IPS-18c (cell line): ENCODE measurements around the gene PARK7.

Experiments used
- H3K4me3 ChIP-seq: 2 replicates; pipeline ENCODE4 v1.7.0; 2013; ENCODE audit warnings: low read depth, mild to moderate bottlenecking, low read length, moderate library complexity; ENCODE audit not compliant: insufficient read depth
- H3K9me3 ChIP-seq: one replicate; pipeline ENCODE4 v1.6.1; 2013; ENCODE audit warnings: mild to moderate bottlenecking, low read length, moderate library complexity; ENCODE audit not compliant: control insufficient read depth, insufficient read depth

Gene PARK7

GRCh38 chr1:8025671-8026144, 64.2 kb downstream of the PARK7 start:
- no peaks in the 10 kb centered on the region for H3K9me3 ChIP-seq

GRCh38 chr1:8026153-8026975, 64.9 kb downstream of the PARK7 start, which contains the start of gene ERRFI1:
Gene ERRFI1, minus strand, starts transcription at chr1:8026309. Its CDS starts 10,690 bp downstream, at chr1:8015619.
- H3K4me3 ChIP-seq: peak within 1 kb of the TSS; percentile 79

More at GRCh38 chr1:8025671-8026144, 64.2 kb downstream of the PARK7 start:
- peak overlapping the region; percentile 79 for H3K4me3 ChIP-seq

DNA sequence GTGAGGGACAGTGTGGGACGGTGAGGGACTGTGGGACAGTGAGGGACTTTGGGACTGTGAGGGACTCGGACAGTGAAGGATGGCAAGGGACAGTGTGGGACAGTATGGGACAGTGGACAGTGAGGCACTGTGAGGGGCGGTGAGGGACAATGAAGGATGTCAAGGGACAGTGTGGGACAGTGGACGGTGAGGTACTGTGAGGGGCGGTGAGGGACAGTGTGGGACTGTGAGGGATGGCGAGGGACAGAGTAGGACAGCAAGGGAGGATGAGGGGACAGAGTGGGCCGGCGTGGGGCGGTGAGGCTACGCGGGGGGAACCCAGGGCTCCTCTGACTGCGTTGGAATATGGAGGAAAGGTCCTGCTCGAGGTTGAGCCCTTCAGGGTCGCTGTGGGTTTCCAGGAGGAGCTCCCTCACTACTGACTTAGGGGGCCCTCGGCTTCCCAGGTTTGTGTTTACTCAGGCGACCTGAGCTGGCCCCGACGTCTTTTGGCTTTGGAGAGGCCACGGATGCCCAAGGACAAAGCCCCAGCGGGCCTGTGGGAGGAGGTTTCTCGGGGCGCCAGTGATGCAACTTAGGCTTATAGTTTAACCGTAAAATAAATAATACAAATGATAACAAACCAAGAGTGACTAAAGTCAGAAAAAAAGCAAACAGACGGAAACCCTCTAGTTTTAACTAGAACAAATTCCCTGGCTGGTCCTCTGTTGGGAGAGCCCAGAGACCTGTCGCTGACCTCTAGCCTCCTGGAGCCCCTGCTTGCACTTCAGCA, 65.7 kb downstream of the PARK7 start:
- H3K4me3 ChIP-seq: peak overlapping the region; percentile 41
- no peaks in the 10 kb centered on the region for H3K9me3 ChIP-seq

More at GRCh38 chr1:8026153-8026975, 64.9 kb downstream of the PARK7 start, which contains the start of gene ERRFI1:
- no peaks in the 10 kb centered on the region for H3K9me3 ChIP-seq

- Histone ChIP-seq H3K4me3 (no peak overlapping the region), H3K9me3 (no peaks in the 10 kb centered on the region)
These were observed 66.4 kb downstream of the PARK7 start for GRCh38 chr1:8027748-8028570.

DNA sequence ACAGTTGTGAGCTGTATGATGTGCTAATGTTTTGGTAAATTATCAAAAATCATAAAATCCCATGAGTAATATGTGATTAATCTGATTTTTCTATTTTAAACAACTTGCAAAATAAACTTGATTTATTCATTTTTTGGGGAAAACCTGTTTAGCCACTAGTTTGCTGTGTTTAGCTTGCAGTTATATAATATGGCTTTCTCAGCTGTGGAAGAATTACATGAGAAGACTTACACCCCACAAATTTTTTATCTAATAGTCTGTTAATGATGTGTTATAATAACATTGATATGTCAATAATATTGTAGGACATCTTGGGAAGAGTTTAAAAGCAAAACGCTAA, 67.0 kb downstream of the PARK7 start:
- H3K9me3 ChIP-seq: no peaks in the 10 kb centered on the region

GRCh38 chr1:8031176-8031785, 69.8 kb downstream of the PARK7 start:
- no peaks in the 10 kb centered on the region for H3K9me3 ChIP-seq
- no peak overlapping the region for H3K4me3 ChIP-seq

More for the DNA sequence above, 67.0 kb downstream of the PARK7 start:
- no peak overlapping the region for H3K4me3 ChIP-seq

DNA sequence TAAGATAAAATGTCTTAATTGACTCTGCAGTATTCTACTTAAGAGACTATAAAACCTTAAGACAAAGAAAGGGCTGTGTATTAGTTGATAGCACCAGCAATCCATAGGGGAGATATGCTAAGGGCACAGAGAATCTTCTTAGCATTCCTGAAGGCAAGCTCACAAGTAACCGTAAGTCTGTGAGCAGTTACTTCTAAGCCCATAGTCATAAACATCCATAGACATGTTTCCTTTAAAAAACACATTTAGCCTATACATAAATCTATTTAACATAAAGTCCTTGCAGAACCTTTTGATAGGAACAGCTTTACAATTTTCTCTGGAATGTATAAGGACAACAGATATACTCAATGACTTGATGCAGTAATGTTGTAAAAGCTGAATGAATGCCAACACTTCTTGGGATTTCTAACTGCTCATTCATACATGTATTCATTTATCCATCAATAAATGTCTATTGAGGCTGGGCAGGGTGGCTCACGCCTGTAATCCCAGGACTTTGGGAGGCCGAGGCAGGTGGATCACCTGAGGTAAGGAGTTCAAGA, 70.9 kb downstream of the PARK7 start:
- Histone ChIP-seq H3K4me3 (no peak overlapping the region), H3K9me3 (no peaks in the 10 kb centered on the region)

GRCh38 chr1:8033322-8033721, 71.8 kb downstream of the PARK7 start:
- H3K4me3 ChIP-seq: no peak overlapping the region
- H3K9me3 ChIP-seq: no peaks in the 10 kb centered on the region
